Central memory CD8-positive, alpha-beta T cell (primary cell): ENCODE measurements around the gene NDUFV1.

Source experiments
- ATAC-seq: fragments of 150-1000 bp; cut with Tn5 transposase; replicated peaks from 2 replicates; pipeline ENCODE4 v1.10.0; 2022; ENCODE audit warnings: mild to moderate bottlenecking, moderate FRiP score, moderate number of reproducible peaks; ENCODE audit not compliant: poor library complexity, severe bottlenecking; ENCODE audit errors: extremely low read depth
- DNase-seq, 2 donors: peaks; one replicate each; pipeline ENCODE4 v3.0.0; 2021; ENCODE audit warnings: low spot score in 2 of 2
- H3K27ac Mint-ChIP-seq: one replicate; pipeline ENCODE4 v1.8.0; 2022; ENCODE audit warnings: low read depth, mild to moderate bottlenecking, moderate library complexity, mixed read lengths
- H3K27me3 Mint-ChIP-seq: one replicate; pipeline ENCODE4 v1.8.0; 2022; ENCODE audit warnings: mixed read lengths
- H3K36me3 Mint-ChIP-seq: one replicate; pipeline ENCODE4 v1.8.0; 2022; ENCODE audit warnings: mild to moderate bottlenecking, moderate library complexity, mixed read lengths; ENCODE audit not compliant: insufficient read depth
- H3K4me1 Mint-ChIP-seq: one replicate; pipeline ENCODE4 v1.8.0; 2022; ENCODE audit warnings: mixed read lengths
- H3K4me3 Mint-ChIP-seq: one replicate; pipeline ENCODE4 v1.8.0; 2022; ENCODE audit warnings: mild to moderate bottlenecking, moderate library complexity, mixed read lengths
- H3K9me3 Mint-ChIP-seq: one replicate; pipeline ENCODE4 v1.8.0; 2022; ENCODE audit warnings: mixed read lengths

NDUFV1 gene

DNA sequence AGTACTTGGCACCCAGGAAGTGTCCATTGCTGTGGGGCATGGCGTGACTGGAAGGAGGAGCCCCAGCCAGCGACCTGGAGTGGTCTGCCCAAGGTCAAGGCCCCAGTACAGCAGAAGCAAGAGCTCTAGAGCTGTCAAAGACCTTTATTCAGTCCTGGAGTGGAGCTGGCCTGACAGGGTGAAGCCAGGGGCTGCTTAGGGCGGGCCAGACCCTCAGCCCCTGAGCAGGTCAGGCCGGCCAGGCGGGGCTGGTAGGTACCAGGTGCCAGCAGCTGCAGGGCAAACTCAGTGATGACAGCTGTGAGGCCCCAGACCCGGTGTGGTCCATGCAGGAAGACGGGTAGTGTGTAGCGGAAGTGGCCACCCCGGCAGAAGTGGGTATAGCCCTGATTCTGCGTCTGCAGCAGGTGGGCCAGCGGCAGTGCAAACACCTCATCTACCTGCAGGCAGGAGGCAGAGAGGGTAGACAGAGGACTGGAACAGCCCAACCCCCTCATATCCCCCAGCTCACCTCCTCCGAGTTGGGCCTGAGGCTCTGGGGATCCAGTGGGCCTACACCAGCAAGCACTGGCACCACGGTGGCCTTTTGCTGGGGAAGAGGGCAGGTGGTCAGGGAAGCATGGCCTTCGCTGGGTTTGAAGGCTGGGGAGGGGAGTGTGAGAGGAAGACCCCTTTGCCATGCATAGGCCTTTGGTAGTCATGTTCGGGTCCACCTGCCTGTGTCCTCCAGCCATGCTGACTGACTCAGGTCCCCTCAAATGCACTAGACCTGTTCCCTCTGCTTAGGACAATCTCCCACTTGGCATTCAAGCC is 21.3 kb downstream of the NDUFV1 start:
- Mint-ChIP-seq H3K4me1 (peaks cover 13% of the 10 kb centered on the region), H3K4me3 (no peak overlapping the region), H3K27me3 (no peaks in the 10 kb centered on the region), H3K27ac (no peak overlapping the region), H3K36me3 (peaks cover 3% of the 10 kb centered on the region), H3K9me3 (no peaks in the 10 kb centered on the region)
- ATAC-seq, result no peak
- DNase-seq, result no peak

DNA sequence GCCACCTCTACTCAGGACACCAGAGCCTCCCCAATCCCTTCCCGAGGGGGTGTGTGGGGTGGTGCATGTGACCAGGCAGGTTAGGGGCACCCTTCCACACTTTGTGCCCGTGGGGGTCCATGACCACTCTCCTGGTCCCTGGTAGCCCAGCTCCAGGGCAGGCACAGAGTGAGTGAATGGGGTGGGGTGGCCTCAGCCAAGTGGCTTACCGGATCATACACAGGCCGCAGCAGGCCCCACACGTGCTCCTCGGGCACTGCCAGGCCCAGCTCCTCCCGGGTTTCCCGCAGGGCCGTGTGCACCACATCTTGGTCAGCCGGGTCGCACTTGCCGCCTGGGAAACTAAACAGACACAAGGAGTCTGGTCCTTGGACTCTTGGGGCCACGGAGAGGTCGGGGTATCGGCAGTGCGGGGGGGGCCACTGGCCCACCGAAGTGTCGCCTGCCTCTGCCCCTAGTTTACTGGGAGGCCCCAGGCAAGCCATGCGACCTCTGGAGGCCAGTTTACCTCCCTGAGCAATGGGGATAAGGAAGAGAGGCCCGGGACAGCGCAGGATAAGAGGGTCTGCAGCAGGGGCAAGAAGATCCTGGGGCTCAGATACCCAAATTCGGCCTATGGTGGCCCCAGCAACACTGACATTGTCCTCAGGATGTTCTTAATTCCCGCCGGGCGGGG is 22.1 kb downstream of the NDUFV1 start:
- Mint-ChIP-seq H3K4me3 (peak overlapping the region; percentile 87), H3K27ac (peak overlapping the region; percentile 61), H3K9me3 (no peaks in the 10 kb centered on the region), H3K27me3 (no peaks in the 10 kb centered on the region), H3K36me3 (peaks cover 3% of the 10 kb centered on the region), H3K4me1 (peaks cover 13% of the 10 kb centered on the region)
- ATAC-seq (no peak), DNase-seq (no peak)

DNA sequence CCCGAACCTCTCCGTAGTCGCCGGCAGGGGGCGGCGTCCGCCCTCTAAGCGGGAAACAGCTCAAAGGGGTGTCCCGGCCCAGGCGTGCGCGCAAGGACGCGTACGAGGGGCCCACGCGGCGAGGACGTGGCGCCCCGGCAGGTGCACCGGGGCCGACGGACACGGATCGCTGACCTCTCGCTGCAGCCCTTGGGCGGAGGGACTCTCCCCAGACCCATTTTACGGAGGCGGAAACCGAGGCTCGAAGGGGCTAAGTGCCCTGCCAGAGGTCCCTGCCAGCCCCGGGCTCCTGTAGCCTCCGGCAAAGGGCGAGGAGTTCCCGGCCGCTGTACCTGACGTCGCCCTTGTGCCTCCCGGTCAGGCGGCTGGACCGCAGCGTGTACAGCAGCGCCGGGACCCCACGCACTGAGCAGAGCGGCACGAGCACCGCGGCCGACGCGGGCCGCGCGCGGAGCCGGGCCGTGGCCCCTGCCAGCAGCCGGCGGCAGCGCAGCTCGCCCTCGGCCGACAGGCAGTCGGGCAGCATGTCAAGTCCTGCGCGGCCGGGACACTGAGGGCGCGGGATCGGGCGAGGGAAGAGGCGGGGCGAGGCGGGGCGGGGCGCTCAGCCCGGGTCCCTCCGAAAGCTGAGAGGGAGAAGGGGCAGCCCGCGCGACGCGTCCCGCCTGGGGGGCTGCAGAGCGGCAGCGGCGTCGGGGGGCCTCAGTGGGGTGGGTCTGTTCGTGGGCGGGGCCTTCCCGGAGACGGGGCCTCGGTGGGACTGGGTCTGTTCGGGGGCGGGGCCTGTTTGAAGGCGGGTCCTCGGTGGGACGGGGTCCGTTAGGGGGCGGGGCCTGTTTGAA is 22.9 kb downstream of the NDUFV1 start, which contains the start of gene NUDT8:
Gene NUDT8, minus strand, starts transcription at position 552 of the 842 bp plus-strand sequence. Its CDS starts 26 bp downstream, at position 526.
- ATAC-seq (peak; percentile 73), DNase-seq (peak; percentile 84 to 90)
- Mint-ChIP-seq H3K4me3 (peak within 1 kb of the TSS; percentile 87), H3K9me3 (no peaks in the 10 kb centered on the region), H3K27ac (peak within 1 kb of the TSS; percentile 87), H3K4me1 (peaks cover 13% of the 10 kb centered on the region), H3K36me3 (peaks cover 3% of the 10 kb centered on the region), H3K27me3 (no peaks in the 10 kb centered on the region)

DNA sequence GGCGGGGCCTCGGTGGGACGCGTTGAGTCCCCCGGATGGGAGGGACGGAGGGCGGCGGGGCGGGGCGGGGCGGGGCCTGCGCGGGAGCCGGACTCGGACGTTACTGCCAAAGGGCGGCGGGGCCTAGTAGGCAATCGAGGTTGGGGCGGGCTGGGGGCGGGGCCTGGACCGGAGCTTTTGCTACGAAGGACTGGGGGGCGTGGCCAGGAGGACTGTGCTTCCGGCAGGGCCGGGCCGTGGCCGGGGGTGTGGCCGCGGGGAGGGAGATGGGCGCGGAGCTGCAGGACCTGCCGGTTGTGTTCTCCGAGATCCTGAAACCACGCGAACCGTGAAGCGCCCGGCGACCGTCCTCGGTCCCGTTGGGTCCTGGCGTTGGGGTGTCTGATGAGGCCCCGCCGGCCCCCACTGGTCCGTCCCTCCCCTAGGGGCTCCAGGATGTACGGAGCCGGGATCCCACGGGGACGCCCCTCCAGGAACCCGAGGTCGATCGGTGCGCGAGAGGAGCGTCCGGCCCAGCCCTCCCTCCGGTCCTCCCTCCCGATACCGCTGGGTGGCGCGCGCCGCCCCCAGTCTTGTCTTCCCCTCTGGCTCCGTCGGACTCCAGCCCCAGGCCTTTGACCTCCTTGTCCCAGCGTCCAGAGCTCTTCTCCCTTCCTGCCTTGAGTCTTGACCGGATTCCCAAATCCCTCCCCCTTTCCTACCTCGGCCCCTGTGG is 23.6 kb downstream of the NDUFV1 start:
- peaks cover 13% of the 10 kb centered on the region for H3K4me1 Mint-ChIP-seq
- no peaks in the 10 kb centered on the region for H3K9me3 Mint-ChIP-seq
- H3K27me3 Mint-ChIP-seq, result no peaks in the 10 kb centered on the region
- H3K4me3 Mint-ChIP-seq, result peak overlapping the region; percentile 87
- peak; percentile 87 to 90 for DNase-seq
- peak overlapping the region; percentile 87 for H3K27ac Mint-ChIP-seq
- peak; percentile 66 for ATAC-seq
- peaks cover 3% of the 10 kb centered on the region for H3K36me3 Mint-ChIP-seq

DNA sequence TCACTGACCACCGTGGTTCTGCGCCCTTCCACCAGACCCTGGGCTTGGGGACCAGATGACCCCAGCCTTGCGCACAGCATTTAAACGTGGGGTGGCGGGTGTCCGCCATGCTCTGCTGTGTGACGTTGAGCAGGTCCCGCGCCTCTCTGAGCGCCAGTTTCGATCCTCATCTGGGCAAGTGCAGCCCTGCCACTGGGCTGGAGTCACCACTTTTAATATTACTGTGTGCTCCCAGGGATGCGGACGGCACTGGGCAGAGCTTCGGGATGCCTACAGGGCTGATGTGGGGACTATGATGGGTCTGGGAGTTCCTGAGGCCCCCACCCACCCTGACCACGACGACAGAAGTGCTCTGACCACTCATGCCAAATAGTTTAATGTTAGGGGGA is 24.2 kb downstream of the NDUFV1 start:
- H3K4me3 Mint-ChIP-seq, result peak overlapping the region; percentile 87
- H3K9me3 Mint-ChIP-seq, result no peaks in the 10 kb centered on the region
- H3K36me3 Mint-ChIP-seq, result peaks cover 3% of the 10 kb centered on the region
- DNase-seq (no peak), ATAC-seq (no peak)
- H3K4me1 Mint-ChIP-seq, result peaks cover 13% of the 10 kb centered on the region
- H3K27me3 Mint-ChIP-seq, result no peaks in the 10 kb centered on the region
- H3K27ac Mint-ChIP-seq, result peak overlapping the region; percentile 87

DNA sequence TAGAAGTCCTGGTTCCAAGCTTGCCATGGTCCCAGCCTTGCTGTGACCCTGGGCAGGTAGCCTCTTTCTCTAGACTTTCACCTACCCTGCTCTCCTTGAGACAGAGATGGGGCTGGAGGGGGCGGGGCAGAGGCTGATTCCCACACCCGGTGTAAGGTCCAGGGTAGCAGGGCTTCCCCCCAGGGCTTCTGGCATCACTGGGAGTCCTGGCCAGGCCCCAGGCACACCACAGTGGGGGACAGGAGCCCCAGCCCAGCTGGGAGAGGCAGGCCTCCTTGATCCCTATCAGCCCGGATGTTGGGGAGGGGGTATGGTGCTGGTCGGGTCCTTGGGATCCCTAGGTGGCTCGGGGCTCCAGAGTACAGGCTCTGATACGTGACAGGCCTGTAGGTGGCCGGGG is 24.7 kb downstream of the NDUFV1 start:
- Mint-ChIP-seq H3K4me3 (peak overlapping the region; percentile 87), H3K36me3 (peaks cover 3% of the 10 kb centered on the region), H3K4me1 (peaks cover 13% of the 10 kb centered on the region), H3K27ac (no peak overlapping the region), H3K9me3 (no peaks in the 10 kb centered on the region), H3K27me3 (no peaks in the 10 kb centered on the region)
- ATAC-seq (no peak), DNase-seq (no peak)

DNA sequence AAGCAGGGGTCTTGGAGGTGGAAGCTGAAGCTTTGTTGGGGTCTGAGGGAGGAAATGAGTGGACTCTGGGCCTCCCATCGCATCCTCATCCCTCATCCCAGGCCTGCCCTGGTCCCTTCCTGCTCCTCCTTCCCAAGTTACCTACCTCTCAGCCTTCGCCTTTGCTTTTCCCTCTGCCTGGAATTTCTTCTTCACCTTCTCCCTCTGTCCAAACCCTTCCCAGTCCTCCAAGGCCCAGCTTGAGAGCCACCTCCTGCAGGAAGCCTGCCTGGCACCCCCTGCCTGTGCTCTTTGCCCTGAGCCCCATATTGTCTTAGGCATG is 25.1 kb downstream of the NDUFV1 start:
- Mint-ChIP-seq H3K27me3 (no peaks in the 10 kb centered on the region), H3K4me3 (peak overlapping the region; percentile 54), H3K27ac (no peak overlapping the region), H3K9me3 (no peaks in the 10 kb centered on the region), H3K36me3 (peaks cover 3% of the 10 kb centered on the region), H3K4me1 (peaks cover 13% of the 10 kb centered on the region)
- DNase-seq (no peak), ATAC-seq (no peak)

DNA sequence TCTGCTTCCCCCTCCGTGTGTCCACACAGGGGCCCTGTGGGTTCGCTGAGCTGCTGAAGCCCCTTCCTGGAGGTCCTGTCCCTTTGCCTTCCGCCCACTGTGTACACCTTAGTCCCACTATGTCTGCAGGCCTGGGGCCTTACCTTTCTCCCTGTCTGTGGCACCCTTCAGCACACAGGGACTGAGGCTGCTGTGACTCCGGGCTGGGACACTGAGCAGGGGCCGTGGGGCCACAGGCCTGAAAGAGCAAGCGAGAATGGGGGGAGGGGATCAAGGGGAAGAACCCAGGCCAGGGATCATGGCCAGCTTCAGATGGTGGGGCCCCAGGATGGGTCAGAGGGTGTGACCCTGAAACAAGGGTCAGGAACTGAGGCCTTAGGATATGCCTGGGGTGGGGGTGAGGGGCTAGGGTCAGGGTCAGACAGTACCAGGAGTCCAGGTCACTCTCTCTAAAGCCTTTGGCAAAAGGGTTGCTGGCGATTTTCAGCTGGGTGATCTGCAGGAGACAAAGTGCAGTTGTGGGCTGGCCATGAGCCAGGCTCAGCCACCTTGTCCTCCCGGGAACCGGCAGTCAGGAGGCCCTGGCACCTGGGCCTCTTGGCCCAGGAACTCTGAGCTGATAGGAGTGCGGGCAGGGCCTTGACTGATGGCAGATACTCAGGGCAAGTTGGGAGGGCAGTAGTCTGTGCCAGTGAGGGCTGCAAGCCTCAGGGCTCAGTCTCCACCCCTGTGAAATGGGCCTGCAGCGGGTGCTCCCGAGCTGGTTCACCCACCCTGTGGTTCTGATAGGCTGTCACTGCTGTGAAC is 25.6 kb downstream of the NDUFV1 start:
- no peak overlapping the region for H3K27ac Mint-ChIP-seq
- ATAC-seq, result no peak
- peaks cover 3% of the 10 kb centered on the region for H3K36me3 Mint-ChIP-seq
- peaks cover 9% of the 10 kb centered on the region for H3K4me1 Mint-ChIP-seq
- H3K27me3 Mint-ChIP-seq, result no peaks in the 10 kb centered on the region
- DNase-seq, result no peak
- H3K4me3 Mint-ChIP-seq, result peak overlapping the region; percentile 54
- H3K9me3 Mint-ChIP-seq, result no peaks in the 10 kb centered on the region

DNA sequence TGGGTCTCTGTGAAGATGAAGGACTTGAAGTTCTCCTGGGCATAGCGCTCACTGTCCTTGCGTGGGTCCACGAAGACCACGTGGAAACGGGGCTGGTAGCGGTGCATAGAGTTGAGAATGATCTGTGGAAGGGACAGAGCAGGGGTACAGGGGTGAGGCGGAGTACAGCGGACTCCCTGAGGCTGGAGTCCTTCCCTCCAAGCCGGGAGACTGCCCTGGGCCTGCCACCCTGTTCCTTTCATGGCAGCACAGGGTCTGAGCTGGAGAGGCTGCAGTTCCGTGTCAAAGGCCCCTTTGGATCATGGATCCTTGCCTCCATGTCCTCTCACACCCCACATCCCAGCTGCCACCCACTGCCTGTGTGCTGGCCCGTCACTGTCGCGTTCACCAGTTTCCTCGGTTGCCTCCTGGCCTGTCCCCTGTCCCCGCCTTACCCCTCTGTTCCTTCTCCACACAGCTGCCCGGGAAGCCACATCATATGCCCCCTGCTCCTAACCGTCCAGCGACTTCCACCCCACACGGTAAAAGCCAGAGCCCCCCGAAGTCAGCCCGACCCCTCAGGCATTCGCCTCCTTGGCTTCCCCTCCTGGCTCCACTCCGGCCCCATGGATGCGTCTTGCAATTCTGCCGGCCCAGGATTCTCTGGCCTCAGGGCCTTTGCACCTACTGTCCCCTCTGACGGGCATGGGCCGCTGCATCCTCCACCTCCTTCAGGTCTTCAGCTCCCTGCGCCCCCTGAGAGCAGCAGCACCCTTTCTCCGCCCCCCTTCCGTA is 26.4 kb downstream of the NDUFV1 start:
- H3K27ac Mint-ChIP-seq, result no peak overlapping the region
- peaks cover 3% of the 10 kb centered on the region for H3K36me3 Mint-ChIP-seq
- no peak overlapping the region for H3K4me3 Mint-ChIP-seq
- no peaks in the 10 kb centered on the region for H3K27me3 Mint-ChIP-seq
- DNase-seq (no peak), ATAC-seq (no peak)
- no peaks in the 10 kb centered on the region for H3K9me3 Mint-ChIP-seq
- peaks cover 8% of the 10 kb centered on the region for H3K4me1 Mint-ChIP-seq

DNA sequence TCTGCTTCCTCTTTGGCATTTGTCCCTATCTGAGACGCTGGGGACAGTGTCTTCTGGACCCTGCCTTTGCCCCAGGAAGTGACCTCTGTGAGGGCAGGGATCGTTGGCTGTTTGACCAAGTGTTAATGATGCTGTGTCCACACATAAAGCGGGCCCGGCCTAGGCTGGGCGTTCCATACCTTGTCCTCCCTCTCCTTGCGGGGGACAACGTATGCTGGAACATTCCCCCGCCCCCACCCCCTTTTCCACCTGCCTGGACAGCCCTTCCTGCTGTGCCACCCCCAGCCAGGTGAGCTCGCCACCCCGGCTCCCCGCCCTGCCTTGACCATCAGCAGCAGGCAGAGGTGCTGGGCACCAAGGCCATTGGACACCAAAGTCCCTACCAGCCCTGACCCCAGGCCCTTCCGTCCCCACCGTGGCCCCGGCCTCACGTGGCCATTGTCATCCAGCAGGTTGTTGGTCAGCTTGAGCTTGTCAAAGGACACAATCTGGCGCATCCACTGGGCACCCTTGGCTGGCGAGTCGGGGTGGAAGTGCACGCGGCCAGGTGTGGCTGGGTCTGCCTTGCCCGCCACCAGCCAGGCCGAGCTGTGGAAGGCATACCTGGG is 27.1 kb downstream of the NDUFV1 start:
- Mint-ChIP-seq H3K27me3 (no peaks in the 10 kb centered on the region), H3K27ac (no peak overlapping the region), H3K4me3 (no peak overlapping the region), H3K36me3 (peaks cover 3% of the 10 kb centered on the region), H3K9me3 (no peaks in the 10 kb centered on the region), H3K4me1 (peaks cover 8% of the 10 kb centered on the region)
- no peak for ATAC-seq
- no peak for DNase-seq
